NT2/D1 (cell line): ENCODE measurements around the gene IMP4.
A peak's percentile ranks its signal among the peaks of the same experiment; 100 is the strongest.
"Not testable (repeated sequence)": the region's sequence is repeated elsewhere in the genome, so short reads cannot be mapped to it uniquely, and the experiment has no call there.

Experiments used
- DNase-seq: peaks from one replicate; pipeline ENCODE4 v3.0.0-alpha.2; 2011; ENCODE audit warnings: low read depth, low spot score
- H3K27me3 ChIP-seq: 2 replicates; pipeline ENCODE4 v1.6.0; 2011; ENCODE audit warnings: mild to moderate bottlenecking; ENCODE audit not compliant: insufficient read length, insufficient read depth
- H3K36me3 ChIP-seq: 2 replicates; pipeline ENCODE4 v1.6.1; 2011; ENCODE audit warnings: mild to moderate bottlenecking, low read length, mixed read lengths; ENCODE audit not compliant: insufficient read depth, insufficient read length
- H3K4me1 ChIP-seq: 2 replicates; pipeline ENCODE4 v1.5.1; 2011; ENCODE audit not compliant: insufficient read depth, insufficient read length
- H3K4me3 ChIP-seq: 2 replicates; pipeline ENCODE4 v1.5.1; 2011; ENCODE audit warnings: low read depth; ENCODE audit not compliant: insufficient read length
- H3K9ac ChIP-seq: 2 replicates; pipeline ENCODE4 v1.6.0; 2011; ENCODE audit warnings: low read depth; ENCODE audit not compliant: insufficient read length
- H3K9me3 ChIP-seq: 2 replicates; pipeline ENCODE4 v1.5.1; 2011; ENCODE audit warnings: mild to moderate bottlenecking, low read length; ENCODE audit not compliant: insufficient read depth
- SUZ12 ChIP-seq: IDR thresholded peaks from 2 replicates; pipeline ENCODE4 v1.6.1; 2011; ENCODE audit not compliant: insufficient read length, insufficient read depth; ENCODE audit errors: extremely low read depth
- YY1 ChIP-seq: IDR thresholded peaks from 2 replicates; pipeline ENCODE4 v1.6.1; 2011; ENCODE audit not compliant: insufficient read length, insufficient read depth
- ZNF274 ChIP-seq: IDR thresholded peaks from 2 replicates; pipeline ENCODE4 v1.6.1; 2011; ENCODE audit warnings: mild to moderate bottlenecking, low read depth, low read length

The IMP4 gene

GRCh38 chr2:130332271-130333073 lies 10.2 kb upstream of the IMP4 start:
- H3K4me3 ChIP-seq, result no peak overlapping the region
- no peak overlapping the region for H3K9ac ChIP-seq
- H3K27me3 ChIP-seq, result peaks cover 5% of the 10 kb centered on the region
- H3K36me3 ChIP-seq, result no peaks in the 10 kb centered on the region
- TF ChIP-seq YY1 (no peak), ZNF274 (no peak), SUZ12 (no peak)
- no peaks in the 10 kb centered on the region for H3K4me1 ChIP-seq
- peaks cover 13% of the 10 kb centered on the region; the same call in 1 of the 2 replicates for H3K9me3 ChIP-seq
- DNase-seq, result peak; percentile 68

- not testable (repeated sequence) for H3K4me1 ChIP-seq, DNase-seq, H3K9ac ChIP-seq, H3K9me3 ChIP-seq, H3K27me3 ChIP-seq, H3K36me3 ChIP-seq, H3K4me3 ChIP-seq
Observed at GRCh38 chr2:130333253-130333652, 9.4 kb upstream of the IMP4 start.

- Histone ChIP-seq H3K9me3 (peaks cover 9% of the 10 kb centered on the region; the same call in 1 of the 2 replicates), H3K4me3 (no peak overlapping the region), H3K9ac (no peak overlapping the region), H3K4me1 (no peaks in the 10 kb centered on the region), H3K27me3 (peaks cover 5% of the 10 kb centered on the region), H3K36me3 (peaks cover 7% of the 10 kb centered on the region)
- no peak for TF ChIP-seq SUZ12
- no peak for TF ChIP-seq ZNF274
- TF ChIP-seq YY1, result no peak
- DNase-seq, result no peak
Observed at GRCh38 chr2:130334026-130334425, 8.7 kb upstream of the IMP4 start.

GRCh38 chr2:130335226-130335625 lies 7.5 kb upstream of the IMP4 start:
- no peaks in the 10 kb centered on the region for H3K4me1 ChIP-seq
- peaks cover 16% of the 10 kb centered on the region for H3K36me3 ChIP-seq
- H3K9ac ChIP-seq, result no peak overlapping the region
- H3K27me3 ChIP-seq, result peaks cover 5% of the 10 kb centered on the region
- no peak for TF ChIP-seq ZNF274
- no peak for TF ChIP-seq SUZ12
- no peak for TF ChIP-seq YY1
- DNase-seq, result no peak
- H3K4me3 ChIP-seq, result no peak overlapping the region
- H3K9me3 ChIP-seq, result peaks cover 9% of the 10 kb centered on the region; the same call in 1 of the 2 replicates

- Histone ChIP-seq H3K4me3 (peak overlapping the region; percentile 9), H3K27me3 (peaks cover 2% of the 10 kb centered on the region), H3K36me3 (peaks cover 22% of the 10 kb centered on the region), H3K9me3 (peaks cover 9% of the 10 kb centered on the region; the same call in 1 of the 2 replicates), H3K4me1 (no peaks in the 10 kb centered on the region), H3K9ac (no peak overlapping the region)
- TF ChIP-seq SUZ12 (no peak), YY1 (no peak), ZNF274 (no peak)
- no peak for DNase-seq
Observed at GRCh38 chr2:130336150-130336876, 6.4 kb upstream of the IMP4 start.

GRCh38 chr2:130336877-130337734 lies 5.6 kb upstream of the IMP4 start:
- peak; percentile 67 for DNase-seq
- Histone ChIP-seq H3K9ac (peak overlapping the region; percentile 52), H3K27me3 (no peaks in the 10 kb centered on the region), H3K9me3 (peaks cover 9% of the 10 kb centered on the region; the same call in 1 of the 2 replicates), H3K4me3 (peak overlapping the region; percentile 56), H3K4me1 (no peaks in the 10 kb centered on the region), H3K36me3 (peaks cover 22% of the 10 kb centered on the region)
- TF ChIP-seq ZNF274 (no peak), YY1 (no peak), SUZ12 (no peak)
